Stimulated activated CD8-positive, alpha-beta memory T cell treated with anti-CD3 and anti-CD28 coated beads, Interleukin-15, amount 100 ng/mL, for 24 hours (primary cell): ENCODE data around the gene MCFD2.

Source experiments
- DNase-seq: peaks from one replicate; pipeline ENCODE4 v3.0.0-alpha.2; 2020; ENCODE audit warnings: low read depth

Gene MCFD2

DNA sequence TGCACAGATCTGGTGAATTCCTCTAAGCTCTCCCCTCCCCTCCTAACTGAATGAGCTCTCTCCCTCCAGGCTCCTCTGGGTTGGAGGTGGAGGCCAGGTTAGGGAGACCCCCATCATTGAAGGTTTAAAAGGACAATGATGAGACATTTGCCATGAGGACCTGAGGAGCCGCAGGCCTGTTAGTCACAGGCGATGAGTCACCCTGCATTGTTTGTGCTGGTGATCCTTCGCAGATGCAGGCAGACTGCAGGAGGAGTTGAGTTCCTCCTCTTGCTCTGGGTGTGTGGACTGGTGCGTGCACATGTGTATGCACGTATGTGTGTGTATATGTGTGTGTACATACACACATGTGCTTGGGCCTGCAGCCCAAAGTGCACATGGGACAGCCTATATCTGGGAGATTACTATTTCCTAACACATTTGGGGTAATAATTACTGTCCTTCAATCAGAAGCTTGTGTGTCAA, 42.0 kb downstream of the MCFD2 start:
- no peak for DNase-seq

DNA sequence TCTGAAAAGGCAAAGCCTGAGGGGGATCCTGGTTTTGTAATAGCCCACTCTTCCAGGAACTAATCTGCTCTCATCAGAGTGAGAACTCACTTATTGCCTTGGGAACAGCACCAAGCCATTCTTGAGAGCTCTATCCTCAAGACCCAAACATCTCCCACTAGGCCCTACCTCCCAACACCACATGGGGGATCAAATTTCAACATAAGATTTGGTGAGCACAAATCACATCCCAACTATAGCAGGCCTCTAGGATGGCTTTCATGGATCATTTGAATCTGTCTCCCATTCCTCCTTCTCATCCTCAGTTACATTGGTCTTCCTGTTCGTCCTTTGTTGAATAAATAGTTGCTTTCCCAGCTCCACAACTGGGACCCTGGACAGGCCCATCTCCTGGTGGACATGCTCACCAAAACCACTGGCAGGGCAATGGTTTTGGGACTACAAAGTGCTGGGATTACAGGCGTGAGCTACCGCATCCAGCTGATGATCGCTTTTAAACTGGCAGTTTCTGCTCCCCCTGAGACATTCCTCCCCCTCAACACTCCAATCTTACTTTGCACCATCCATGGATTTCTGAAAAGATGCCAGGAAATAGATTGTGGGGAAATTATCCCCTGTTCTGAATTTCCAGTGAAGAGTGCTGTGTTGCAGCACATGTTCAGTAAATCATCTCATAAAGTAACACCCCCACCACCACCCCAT, 42.6 kb downstream of the MCFD2 start:
- DNase-seq: no peak

DNA sequence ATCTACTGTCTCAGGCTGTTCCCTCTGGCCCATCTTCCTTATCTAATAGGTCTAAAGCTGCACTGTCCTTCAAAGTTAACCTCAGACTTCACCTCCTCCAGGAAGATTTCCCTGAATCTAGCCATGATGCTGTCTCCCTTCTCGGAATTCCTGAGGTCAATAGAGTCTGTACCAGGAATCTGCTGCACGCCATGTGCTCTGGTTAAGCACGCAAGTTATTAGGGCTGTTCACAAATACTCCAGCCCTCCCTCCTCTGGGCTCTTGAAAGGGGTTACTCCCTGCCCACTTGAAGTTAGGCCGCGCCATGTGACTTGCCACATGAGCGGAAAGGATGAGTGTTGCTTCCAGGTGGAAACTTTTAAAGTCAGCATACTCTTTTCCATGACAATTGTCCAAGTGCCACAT, 43.6 kb downstream of the MCFD2 start:
- no peak for DNase-seq

DNA sequence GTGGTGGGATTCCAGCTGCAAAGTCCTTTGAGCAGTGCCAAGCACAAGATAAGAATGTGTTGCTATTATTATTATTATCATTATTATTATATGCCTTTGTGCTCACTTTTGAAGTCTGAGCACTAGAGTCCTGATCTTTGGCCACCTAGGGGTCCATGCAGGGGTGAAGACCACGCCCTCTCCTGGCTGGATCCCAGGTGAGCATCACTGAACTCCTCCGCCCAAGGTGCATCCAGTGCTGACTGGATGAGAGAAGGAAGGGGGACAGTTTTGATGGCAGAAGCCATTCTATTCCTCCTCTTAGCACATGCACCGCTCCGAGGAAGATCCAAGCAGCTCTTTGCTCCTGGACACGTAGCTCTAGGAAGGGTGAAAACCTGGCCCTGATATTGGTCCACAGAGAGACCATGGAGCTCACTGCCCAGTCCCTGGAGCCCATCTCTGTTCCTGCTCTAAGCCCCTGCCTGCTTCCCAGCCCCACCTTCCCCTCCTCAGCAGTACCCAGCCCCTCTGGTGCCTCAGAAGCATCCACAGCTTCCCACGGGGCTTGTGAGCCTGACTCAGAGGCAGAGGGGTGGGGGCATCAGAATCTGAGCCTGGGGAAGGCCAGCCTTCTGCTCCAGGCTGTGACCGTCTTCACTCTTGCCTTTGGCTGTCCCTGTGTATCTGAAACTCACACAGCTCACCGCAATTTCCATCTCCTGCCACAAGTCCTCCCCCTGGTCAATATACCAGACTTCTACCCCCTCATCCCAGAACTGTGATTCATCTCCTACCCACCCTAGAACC, 45.4 kb downstream of the MCFD2 start:
- DNase-seq: no peak

DNA sequence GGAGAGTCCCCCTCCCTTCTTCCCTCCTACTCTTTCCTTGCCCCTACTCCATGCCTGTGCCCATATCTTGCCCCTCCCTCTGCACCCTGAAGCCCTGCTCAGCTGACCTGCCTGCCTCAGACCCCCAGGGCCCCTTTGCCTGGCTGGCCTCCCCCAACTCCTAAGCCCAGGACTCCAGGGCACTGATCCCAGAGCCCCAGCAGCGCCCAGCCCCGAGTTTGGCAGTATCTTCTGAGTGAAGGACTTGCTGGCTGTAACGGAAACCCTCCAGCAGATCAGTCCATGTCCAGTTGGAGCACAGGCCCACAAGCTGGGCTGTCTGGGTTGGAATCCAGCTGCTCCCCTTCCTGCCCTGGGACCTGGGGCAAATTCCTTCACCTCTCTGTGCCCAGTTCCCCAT, 46.0 kb downstream of the MCFD2 start:
- DNase-seq: no peak

DNA sequence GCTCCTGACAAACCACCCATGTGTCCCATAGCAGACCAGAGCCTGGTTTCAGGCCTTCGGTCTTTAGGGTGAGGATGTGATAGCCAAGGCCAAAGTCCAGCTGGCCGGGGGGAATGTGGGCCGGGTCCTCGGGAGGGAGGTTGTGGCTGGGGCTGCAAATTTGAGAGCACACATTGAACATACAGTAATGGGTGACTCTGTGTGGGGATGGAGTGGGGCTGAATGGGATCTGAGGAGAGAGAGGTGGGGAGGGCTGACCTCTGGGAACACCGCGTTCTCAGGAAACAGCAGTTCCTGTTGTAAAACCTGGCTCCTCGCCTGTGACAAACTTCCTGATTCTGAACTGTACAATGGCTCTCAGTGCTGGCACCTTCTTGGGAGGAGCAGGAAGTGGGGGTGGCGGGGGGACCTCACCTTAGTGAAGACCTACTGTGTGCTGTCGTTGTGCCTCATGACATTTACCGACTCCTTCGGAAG, 48.8 kb downstream of the MCFD2 start:
- no peak for DNase-seq

DNA sequence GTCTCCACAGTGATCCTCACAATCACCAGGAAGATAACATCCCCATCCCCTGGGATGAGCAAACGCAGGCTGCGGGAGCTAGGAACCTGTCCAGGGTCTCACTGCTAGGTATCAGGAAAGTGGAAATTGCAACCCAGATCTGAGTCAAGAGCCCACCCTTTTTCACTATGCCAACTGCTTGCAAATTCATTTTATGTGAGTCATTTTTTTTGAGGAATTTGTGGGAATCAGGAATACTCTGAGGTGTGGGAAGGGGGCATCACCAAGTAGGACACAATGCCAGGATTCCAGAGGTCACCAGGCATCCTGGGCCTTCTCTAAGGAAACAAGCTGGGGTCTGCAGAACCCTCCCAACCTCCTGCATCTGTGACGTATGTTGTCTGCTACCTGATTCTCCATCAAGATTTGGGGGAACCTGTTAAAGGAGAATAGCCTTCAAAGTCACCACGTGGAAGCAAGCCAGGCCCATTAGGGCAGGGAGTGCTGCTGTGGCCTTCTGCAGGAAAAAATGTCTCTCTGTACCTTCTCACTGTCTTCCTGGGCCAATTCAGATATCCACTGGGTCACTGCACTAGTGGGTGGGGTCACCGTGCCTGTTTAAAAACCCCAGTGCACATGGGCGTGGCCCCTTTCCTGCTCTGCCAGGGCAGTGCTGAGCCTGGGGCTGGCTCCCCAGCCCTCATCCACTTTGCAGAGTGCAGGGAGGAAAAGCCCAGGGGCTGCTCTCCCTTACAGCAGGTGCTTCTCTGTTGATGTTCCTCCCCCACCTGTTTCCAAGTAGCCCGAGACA, 50.2 kb downstream of the MCFD2 start:
- no peak for DNase-seq

DNA sequence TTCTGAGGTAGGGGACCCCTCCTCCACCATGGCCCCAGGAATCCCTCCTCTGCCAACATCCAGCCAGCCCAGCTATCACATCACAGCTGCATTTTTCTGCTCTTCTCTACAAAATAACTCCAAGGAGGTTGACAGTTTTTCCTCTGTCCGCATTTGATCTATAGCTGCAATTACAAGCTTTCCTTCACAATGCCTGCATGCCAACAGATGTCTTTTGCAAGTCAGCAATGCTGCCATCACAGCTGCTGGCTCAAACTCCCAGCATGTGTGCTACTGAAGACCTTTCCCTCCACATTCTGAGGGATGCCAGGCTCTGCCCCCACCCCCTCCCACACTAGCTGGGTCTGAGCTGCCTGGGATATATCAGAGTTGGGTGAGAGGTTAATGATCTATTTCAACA, 51.7 kb downstream of the MCFD2 start:
- DNase-seq: no peak

DNA sequence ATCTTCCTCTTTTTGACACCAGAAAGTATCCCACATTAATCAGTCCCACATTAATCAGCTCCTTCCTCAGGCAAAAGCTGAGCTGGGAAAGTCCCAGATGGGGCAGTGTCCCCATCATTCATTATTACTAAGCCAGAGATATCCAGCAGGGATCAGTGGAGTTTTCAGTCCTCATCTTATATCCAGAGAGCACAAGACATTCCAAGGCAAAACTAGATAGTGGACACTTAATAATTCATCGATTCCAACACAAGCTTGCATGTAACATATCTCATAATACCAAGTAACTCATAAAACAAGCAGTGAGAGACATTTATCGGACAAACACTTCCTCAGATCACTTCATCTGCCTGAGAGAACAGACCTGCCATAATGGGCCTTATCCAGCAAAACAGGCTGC, 53.1 kb downstream of the MCFD2 start:
- no peak for DNase-seq

DNA sequence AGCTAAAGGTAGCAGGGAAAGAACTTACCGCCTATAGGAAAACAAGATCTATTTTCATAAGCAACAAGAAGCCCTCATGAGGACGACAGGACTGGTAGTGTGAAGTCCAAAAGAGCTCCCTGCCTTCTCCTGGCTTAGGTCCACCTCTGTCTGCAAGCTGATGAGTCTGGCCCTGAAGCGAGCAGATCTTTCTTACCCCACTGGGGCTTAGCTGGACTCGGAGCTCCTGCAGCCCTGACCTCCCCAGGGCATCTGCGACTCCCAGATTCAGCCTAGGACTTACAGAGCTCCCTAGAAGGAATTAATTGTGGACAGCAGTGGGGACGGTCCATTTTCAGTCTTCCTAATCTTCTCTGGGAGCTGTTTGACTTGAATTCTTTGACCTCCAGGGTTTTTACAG, 53.7 kb downstream of the MCFD2 start:
- no peak for DNase-seq

DNA sequence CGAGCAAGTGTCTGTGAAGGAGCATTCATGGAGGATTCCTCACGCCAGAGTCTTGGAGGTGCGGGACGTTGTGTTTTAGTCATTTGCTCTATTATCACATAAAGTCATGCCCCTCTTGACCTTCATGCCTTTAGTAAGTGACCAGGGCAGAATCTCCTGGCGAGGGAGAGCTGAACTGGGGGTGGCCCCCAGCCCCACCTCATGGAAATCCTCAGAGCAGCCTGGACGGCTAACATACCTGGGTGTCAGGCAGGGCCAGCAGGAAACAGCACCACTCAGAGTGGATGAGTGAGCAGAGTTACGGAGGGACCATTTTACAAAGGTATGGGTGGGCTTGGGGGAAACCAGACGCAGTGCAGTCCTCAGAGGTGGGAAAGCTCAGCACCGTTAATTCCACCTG, 56.1 kb downstream of the MCFD2 start:
- no peak for DNase-seq

DNA sequence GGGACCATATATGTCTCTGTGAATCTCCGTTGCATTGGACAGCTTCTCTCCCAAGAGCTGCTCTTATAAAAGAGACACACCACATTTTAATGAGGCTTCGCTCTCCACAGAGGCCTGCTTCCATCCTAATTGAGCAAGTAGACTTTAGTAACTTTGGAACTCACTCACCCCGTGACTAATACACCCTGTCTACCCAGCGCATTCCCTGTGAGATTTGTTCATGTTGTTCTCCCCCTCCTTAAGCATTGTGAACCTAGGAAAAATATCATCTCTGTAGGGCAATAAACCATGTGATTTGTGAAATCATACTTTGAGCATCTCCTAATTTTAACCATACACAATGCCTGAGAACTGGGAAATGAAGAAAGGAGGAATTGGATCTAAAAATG, 56.9 kb downstream of the MCFD2 start:
- no peak for DNase-seq

DNA sequence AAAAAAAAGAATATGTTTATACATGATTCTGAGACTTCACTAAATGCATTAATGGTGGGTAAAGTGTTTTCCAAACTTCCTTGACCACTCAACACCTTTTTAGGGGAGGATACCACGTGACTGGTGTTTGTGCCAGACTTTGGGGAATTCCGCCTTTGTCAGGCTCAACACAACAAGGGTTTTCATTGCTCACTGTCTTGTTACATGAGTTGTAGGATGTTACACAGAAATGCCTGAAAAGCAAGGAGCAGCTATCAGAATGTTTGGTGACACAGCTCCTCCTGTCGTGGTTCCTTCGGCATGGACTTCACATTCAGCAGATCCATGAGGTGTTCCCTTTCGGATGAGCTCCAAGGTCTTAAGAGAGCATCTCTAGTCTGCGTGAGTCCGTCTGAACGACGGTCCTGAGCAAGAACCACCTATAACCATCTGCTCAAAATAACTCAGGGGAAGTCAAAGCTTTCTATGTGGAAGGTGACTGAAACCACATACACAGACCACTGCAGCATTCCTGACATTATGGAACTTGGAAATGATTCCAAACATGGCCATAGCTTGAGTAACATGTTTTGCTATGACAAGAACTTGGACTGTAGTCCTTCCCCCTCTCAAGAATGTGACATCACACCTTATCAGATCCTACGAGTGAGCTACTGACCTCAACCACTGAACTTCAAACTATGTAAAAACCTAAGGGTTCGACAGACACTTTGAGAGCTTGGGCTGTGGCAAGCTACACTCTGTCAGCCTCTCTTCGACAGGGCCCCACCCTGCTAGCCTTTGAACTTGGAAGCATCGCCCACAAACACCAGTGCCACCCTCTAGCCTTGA, 57.5 kb downstream of the MCFD2 start:
- no peak for DNase-seq

DNA sequence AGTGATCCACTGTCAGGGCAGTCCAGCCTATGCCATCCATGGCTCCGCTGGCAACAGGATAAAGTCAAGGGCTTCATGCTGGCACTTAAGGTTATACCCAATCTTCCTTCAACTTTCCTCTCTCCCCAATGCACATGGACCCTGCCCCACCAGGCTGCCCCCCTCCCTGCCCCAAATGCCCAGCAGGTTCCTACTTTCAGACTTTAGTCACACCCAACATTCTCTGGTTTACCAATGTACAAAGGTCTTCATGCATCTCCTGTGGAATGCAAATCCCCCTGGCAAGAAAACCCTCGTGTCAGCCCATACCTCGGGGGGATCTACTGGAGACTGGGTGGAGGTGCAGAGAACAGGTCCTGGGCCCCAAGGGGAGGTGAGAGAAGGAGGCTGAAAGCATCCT, 59.3 kb downstream of the MCFD2 start:
- no peak for DNase-seq

DNA sequence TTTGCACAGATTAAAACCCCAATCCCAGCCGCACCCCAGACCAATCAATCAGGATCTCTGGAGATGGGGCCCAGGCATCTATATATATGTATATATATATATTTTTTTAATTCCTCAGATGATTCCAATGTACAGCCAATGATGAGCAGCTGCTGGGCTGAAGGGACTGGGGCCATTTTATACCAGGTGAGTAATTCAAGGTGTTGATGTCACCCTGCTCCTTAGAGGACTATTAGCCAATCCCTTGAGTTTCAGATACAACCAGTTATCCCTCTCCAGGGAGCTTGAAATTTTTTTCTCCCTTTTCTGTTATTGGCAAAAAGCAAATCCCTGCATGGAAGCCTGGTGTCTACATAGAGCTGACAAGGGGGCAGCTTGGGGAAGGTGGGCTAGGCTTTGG, 59.8 kb downstream of the MCFD2 start:
- DNase-seq: no peak

DNA sequence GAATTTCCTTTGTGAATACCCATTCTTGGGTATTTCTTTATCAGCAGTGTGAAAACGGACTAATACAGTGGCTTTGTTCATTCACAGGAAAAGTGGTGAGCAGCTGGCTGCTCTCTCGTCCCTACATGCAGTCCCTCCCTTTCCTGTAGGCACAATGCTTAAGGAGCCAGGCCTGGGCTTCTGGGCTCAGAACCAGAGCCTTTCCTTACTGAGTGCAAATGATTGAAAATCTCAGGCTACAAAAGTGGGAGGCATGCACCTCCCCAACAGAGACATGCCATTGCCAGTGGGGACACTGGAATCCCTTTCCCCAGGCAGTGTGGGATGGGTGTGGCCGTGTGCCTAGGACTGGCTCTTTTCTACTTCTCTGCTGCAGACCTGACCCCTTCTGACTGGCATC, 61.3 kb downstream of the MCFD2 start:
- DNase-seq: no peak

DNA sequence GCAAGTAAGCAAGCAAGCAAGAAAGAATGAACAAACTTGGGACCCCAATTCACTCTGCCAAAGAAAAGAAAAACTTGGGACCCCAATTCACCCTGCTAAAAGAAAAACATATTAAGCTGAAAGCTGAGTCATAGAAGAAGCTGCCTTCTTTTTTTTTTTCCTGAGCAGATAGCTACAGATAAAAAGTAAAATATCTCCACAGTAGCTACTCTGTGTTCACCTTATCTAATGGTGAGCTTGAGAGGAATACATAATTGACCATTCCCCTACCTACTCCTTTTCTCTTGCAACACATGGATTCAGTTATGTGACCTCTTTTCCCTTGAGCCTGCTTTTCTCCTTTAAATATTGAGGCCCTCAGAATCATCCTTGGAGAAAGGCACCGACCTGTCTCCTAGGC, 63.0 kb downstream of the MCFD2 start:
- no peak for DNase-seq

DNA sequence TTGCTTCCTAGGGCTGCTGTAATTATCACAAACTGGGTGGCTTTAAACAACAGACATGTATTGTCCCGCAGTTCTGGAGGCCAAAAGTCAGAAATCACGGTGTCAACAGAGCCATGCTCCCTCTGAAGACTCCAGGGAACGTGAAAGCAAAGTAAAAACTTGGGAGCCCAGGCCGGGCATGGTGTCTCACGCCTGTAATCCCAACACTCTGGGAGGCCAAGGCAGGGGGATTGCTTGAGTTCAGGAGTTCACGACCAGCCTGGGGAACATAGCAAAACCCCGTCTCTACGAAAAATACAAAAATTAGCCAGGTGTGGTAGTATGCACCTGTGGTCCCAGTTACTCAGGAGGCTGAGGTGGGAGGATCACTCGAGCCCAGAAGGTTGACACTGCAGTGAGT, 63.5 kb downstream of the MCFD2 start:
- no peak for DNase-seq
